KMS-11 (cell line): ENCODE measurements around the gene SCAPER.
"Not testable (repeated sequence)": the region's sequence is repeated elsewhere in the genome, so short reads cannot be mapped to it uniquely, and the experiment has no call there.

Source experiments
- H2AFZ ChIP-seq: fragments of 200-600 bp; sonication (generic); 2 replicates; pipeline ENCODE4 v1.6.1; 2016; ENCODE audit warnings: antibody characterized with exemption, mixed run types, low read depth
- H3K27ac ChIP-seq: fragments of 200-600 bp; sonication (generic); 2 replicates; pipeline ENCODE4 v1.6.1; 2016; ENCODE audit warnings: mild to moderate bottlenecking, mixed run types
- H3K27me3 ChIP-seq: fragments of 200-600 bp; sonication (generic); 2 replicates; pipeline ENCODE4 v1.6.1; 2017; ENCODE audit warnings: mild to moderate bottlenecking, low read depth, mixed run types, moderate library complexity; ENCODE audit not compliant: insufficient read depth
- H3K36me3 ChIP-seq: fragments of 200-600 bp; sonication (generic); 2 replicates; pipeline ENCODE4 v1.6.1; 2017; ENCODE audit warnings: mild to moderate bottlenecking, mixed run types; ENCODE audit not compliant: insufficient read depth
- H3K4me1 ChIP-seq: fragments of 200-600 bp; sonication (generic); 2 replicates; pipeline ENCODE4 v1.6.1; 2016; ENCODE audit warnings: mild to moderate bottlenecking, low read depth, mixed run types; ENCODE audit not compliant: poor library complexity, severe bottlenecking
- H3K4me2 ChIP-seq: fragments of 200-600 bp; sonication (generic); 2 replicates; pipeline ENCODE4 v1.7.0; 2016; ENCODE audit warnings: mild to moderate bottlenecking, mixed run types
- H3K4me3 ChIP-seq: fragments of 200-600 bp; sonication (generic); IDR thresholded peaks from 2 replicates; pipeline ENCODE4 v1.6.1; 2017; ENCODE audit warnings: low read depth, low read length, mixed read lengths; ENCODE audit not compliant: insufficient read depth
- H3K79me2 ChIP-seq: fragments of 200-600 bp; sonication (generic); 2 replicates; pipeline ENCODE4 v1.6.1; 2016; ENCODE audit warnings: low read depth, mixed run types; ENCODE audit not compliant: insufficient read depth
- H3K9ac ChIP-seq: fragments of 200-600 bp; sonication (generic); 2 replicates; pipeline ENCODE4 v1.6.1; 2016; ENCODE audit warnings: mild to moderate bottlenecking, mixed run types
- H4K20me1 ChIP-seq: fragments of 200-600 bp; sonication (generic); 2 replicates; pipeline ENCODE4 v1.6.1; 2016; ENCODE audit warnings: mild to moderate bottlenecking, mixed run types; ENCODE audit not compliant: insufficient read depth
- CTCF ChIP-seq: fragments of 200-600 bp; sonication (generic); conservative IDR thresholded peaks from 2 replicates; pipeline ENCODE4 v1.6.1; 2017; ENCODE audit warnings: low read depth, mild to moderate bottlenecking, antibody characterized with exemption, low read length, moderate library complexity, mixed read lengths

The SCAPER gene

GRCh38 chr15:76863123-76863522, 42.0 kb downstream of the SCAPER start:
- Histone ChIP-seq H2AFZ (no peak overlapping the region), H3K27me3 (no peaks in the 10 kb centered on the region), H4K20me1 (no peaks in the 10 kb centered on the region), H3K36me3 (no peaks in the 10 kb centered on the region), H3K27ac (no peak overlapping the region), H3K79me2 (no peaks in the 10 kb centered on the region), H3K4me3 (no peak overlapping the region), H3K9ac (no peak overlapping the region), H3K4me2 (no peak overlapping the region), H3K4me1 (no peaks in the 10 kb centered on the region)
- TF ChIP-seq CTCF, result no peak

- H3K4me2 ChIP-seq, result no peak overlapping the region
- H2AFZ ChIP-seq, result no peak overlapping the region
- TF ChIP-seq CTCF, result no peak
- H3K27ac ChIP-seq, result no peak overlapping the region
- no peaks in the 10 kb centered on the region for H3K36me3 ChIP-seq
- H3K4me1 ChIP-seq, result no peaks in the 10 kb centered on the region
- H3K9ac ChIP-seq, result no peak overlapping the region
- H4K20me1 ChIP-seq, result no peaks in the 10 kb centered on the region
- H3K27me3 ChIP-seq, result no peaks in the 10 kb centered on the region
- no peak overlapping the region for H3K4me3 ChIP-seq
- no peaks in the 10 kb centered on the region for H3K79me2 ChIP-seq
These were observed 43.2 kb downstream of the SCAPER start for GRCh38 chr15:76861815-76862397.

GRCh38 chr15:76860201-76860600, 44.9 kb downstream of the SCAPER start:
- H3K4me2 ChIP-seq, result no peak overlapping the region
- no peaks in the 10 kb centered on the region for H3K79me2 ChIP-seq
- H3K9ac ChIP-seq, result no peak overlapping the region
- H3K27me3 ChIP-seq, result no peaks in the 10 kb centered on the region
- H3K27ac ChIP-seq, result no peak overlapping the region
- no peaks in the 10 kb centered on the region for H3K4me1 ChIP-seq
- no peaks in the 10 kb centered on the region for H4K20me1 ChIP-seq
- no peak for TF ChIP-seq CTCF
- no peaks in the 10 kb centered on the region for H3K36me3 ChIP-seq
- no peak overlapping the region for H3K4me3 ChIP-seq
- H2AFZ ChIP-seq, result no peak overlapping the region

DNA sequence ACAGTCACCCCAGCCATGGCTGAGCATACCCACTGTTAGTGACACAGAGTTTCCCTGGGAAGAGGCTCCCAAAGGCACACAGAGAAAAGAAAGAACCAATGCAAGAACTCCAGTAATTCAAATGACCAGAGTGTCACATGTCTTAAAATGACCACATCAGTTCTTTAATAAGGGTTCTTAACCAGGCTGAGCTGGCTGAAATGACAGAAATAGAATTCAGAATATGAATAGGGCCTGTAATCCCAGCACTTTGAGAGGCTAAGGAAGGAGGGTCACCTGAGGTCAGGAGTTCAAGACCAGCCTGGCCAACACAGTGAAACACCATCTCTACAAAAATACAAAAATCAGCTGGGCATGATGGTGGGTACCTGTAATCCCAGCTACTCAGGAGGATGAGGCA, 54.8 kb downstream of the SCAPER start:
- H3K79me2 ChIP-seq, H3K27ac ChIP-seq: not testable (repeated sequence)

DNA sequence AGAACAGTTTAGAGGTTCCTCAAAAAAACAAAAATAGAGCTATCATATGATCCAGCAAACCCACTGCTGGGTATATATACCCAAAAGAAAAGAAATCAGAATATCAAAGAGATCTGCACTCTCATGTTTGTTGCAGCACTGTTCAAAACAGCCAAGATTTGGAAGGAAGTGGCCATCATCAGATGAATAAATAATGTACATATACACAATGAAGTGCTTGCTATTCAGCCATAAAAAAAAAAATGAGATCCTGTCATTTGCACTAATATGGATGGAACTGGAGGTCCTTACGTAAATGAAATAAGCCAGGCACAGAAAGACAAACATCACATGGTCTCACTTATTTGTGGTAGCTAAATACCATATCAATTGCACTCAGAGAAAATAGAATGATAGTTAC, 58.4 kb downstream of the SCAPER start:
- H3K79me2 ChIP-seq, result no peaks in the 10 kb centered on the region
- H2AFZ ChIP-seq, result no peak overlapping the region
- H3K27ac ChIP-seq, result no peak overlapping the region
- H3K4me2 ChIP-seq, result no peak overlapping the region
- H3K4me1 ChIP-seq, result no peaks in the 10 kb centered on the region
- no peaks in the 10 kb centered on the region for H3K36me3 ChIP-seq
- no peak overlapping the region for H3K9ac ChIP-seq
- H3K4me3 ChIP-seq, result no peak overlapping the region
- TF ChIP-seq CTCF, result no peak
- no peaks in the 10 kb centered on the region for H3K27me3 ChIP-seq
- no peaks in the 10 kb centered on the region for H4K20me1 ChIP-seq

More for the DNA sequence above, 54.8 kb downstream of the SCAPER start:
- H3K36me3 ChIP-seq, H3K4me3 ChIP-seq, H3K27me3 ChIP-seq, H2AFZ ChIP-seq, H3K9ac ChIP-seq, H4K20me1 ChIP-seq, H3K4me1 ChIP-seq, H3K4me2 ChIP-seq: not testable (repeated sequence)
